NCI-H2029 treated with DMSO at 0.1 percent for 48 hours (cell line): ENCODE data around the gene NUFIP1.
A peak's percentile ranks its signal among the peaks of the same experiment; 100 is the strongest.
"Not testable (repeated sequence)": the region's sequence is repeated elsewhere in the genome, so short reads cannot be mapped to it uniquely, and the experiment has no call there.

Experiments
- DNase-seq: peaks from one replicate; lab custom pipeline; 2025; lab: John Stamatoyannopoulos, UW

NUFIP1 gene

GRCh38 chr13:44919104-44919804 lies 70.0 kb downstream of the NUFIP1 start:
- DNase-seq, result no peak

GRCh38 chr13:44918326-44919103 lies 70.8 kb downstream of the NUFIP1 start:
- no peak for DNase-seq

GRCh38 chr13:44917589-44918325 lies 71.5 kb downstream of the NUFIP1 start:
- DNase-seq, result peak; percentile 66

DNA sequence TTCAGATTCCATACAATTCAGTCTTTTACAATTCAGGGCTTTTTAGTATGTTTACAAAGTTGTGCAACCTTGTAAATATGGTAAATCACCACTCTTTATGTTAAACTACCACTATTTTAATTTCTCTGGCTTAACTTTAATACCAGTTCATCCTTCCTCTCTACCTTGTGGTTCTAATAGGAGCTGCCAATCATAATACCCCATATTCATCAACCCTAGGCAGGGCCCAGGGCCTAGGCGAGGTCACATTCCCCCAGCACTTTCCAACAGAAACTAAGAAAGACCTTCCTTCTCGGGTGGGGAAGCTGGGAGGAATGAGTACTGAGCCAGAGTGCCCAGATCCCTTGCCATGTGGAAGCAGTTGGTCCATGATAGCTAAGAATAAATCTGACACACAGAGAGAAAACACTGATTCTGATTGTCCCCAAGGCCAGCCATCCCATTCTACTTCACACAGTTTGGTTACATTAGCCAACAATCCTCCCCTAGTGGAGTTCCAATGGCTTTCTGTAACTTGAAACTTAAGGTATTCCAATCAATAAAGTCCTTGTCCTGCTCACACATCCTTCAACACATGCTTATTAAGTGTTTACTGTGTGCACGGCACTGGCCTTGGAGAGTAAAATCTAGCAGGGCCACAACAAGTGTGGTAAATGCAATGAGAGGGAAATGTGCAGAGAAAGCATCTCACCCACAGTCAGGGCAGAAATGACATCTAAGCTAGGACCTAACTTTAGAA lies 76.8 kb downstream of the NUFIP1 start:
- DNase-seq, result no peak

DNA sequence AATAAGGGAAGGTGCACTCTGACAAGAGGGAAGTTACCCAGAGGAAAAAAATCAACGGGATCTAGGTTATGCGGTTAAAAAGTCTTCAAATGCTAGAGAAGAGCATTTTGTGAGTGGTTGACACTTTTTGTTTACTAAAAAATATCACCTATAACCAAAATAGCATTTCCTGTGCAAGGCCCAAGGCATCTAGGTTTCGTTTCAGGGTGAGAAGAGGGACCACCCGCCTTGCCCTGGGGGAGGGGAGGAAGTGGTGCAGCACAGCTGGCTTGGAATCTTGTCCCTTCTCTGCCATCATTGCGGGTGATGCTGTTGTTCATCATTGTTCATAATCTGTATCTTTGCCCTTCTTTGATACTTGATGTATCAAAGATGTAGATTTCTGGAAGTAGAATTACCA lies 80.6 kb downstream of the NUFIP1 start:
- DNase-seq, result no peak

GRCh38 chr13:44908266-44908665 lies 81.0 kb downstream of the NUFIP1 start:
- DNase-seq, result no peak

DNA sequence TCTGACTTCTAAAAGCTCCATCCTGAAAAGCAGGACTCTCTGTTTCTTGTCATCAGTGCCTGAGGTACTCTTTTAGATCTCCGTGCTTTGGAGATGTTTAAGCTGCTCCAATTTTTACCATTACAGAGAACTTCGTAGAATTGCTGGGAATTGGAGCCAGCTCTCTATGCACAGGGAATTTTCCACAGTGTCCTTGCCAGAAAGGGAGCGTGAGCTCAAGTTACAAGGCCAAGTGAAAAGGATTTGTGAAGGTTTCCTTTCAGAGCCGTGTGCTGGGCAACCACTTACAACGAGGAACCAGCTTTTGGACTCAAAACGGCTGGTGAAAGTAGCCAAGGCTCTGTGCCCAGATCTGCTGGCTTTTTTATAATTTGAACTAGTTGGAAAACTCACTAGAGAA lies 82.6 kb downstream of the NUFIP1 start:
- no peak for DNase-seq

GRCh38 chr13:44906230-44906629 lies 83.0 kb downstream of the NUFIP1 start:
- no peak for DNase-seq

DNA sequence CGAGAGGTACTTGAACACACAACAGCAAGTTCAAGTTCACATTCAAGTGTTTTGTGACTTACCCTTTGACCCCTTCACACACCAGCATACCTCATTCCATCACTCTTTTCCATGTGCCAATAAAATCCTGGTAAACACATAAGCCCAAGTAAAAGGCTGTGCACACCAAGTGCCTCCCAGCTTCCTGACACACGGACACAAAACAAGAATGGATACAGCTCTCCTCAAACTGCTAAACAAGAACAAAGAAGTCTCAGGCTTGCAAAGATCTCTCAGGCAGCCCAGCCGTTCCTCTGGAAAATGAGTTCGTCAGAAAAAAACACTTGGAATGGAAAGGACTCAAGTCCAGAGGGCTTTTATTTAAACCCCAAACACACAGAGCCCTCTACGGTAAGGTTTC lies 83.7 kb downstream of the NUFIP1 start:
- no peak for DNase-seq

DNA sequence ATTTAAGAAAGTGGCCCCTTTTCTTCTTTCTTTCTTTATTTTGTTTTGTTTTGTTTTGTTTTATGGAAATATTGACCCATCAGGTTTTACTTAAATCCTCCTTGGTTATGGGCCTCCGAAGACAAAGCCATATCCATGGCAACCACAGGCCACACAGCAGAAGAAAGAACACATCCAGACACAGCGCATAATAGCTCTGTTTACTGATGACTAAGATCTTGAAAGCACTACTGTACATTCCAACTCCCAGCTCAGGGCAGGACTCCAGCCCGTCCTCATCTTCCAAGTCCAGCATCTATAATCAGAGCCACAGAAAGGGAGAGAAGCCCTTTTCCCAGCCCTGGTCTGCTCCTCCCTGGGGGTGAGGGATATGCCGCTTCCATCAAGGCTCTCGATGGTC lies 84.3 kb downstream of the NUFIP1 start:
- no peak for DNase-seq

DNA sequence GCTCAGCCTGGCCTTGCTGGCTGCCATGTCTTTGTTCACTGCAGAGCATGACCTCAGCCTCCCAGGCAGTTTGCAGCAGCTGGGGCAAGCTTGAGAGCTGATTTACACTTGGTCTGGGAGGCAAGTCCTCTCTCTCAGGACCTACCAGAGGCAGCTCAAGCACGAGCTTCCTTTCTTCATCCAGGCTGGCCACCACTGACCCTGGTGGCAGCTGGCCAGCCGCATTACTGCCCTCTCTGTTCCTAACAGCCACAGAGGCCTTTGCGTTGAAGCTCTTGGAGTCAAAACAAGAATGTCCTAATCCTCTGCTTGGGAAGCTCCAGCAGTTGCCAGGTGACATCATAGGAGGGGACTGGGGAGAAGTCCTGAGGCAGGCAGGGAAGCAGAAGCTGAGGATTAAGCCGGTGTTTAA lies 85.7 kb downstream of the NUFIP1 start:
- DNase-seq, result no peak

DNA sequence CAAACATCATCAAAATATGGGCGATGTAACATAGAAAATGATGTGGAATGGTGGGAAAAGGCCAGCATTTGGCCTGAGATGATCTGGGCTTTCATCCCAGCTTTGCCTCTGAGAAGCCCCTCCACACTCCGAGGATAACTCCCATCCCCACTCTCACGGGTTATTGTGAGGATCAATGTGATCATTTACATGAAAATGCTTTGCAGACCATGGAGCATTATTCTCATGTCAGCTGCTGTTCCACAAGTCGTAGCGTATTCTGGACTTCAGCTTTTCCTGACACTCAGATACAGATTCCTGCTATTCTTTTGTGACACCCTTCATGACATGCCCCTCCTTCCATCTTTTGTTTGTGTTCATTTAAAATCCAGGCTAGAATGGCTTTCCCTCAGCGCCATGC lies 86.5 kb downstream of the NUFIP1 start:
- DNase-seq, result no peak

DNA sequence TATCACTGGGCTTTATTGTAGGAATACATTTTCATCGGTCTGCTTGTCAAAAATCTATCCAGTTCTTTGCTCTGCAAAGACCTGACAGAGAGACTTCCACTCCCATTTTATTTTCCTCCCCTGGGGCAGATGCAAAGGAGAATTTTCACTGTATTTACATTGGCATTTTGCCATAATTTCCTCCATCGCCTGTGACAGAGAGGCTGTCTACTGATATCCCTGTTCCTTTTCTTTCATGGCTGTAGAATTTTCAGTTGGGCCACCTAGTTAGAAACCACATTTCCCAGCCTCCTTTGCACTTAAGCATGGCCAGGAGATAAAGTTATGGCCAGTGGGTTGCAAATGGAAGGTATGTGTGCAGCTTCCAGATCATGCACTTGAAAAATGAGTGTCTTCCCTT lies 89.3 kb downstream of the NUFIP1 start:
- no peak for DNase-seq

- DNase-seq, result not testable (repeated sequence)
These were observed 91.0 kb downstream of the NUFIP1 start for GRCh38 chr13:44898308-44898707.

DNA sequence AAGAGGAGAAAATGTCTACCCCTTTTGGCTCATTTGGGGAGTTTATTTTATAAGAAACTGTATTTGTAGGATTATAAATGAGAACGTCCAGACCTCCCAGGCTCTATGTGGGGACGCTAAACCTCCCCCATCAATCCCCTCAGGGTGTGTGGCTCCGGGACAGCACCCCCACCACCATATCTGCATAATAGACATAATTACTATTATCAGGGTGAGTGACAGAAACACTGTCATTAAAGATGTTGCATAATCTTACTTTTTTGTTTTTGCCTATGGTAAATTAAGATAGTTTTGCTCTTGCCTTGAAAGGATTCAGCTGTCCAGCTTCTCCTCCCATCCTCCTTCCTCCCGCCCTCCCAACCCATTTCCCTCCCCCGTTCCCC lies 93.3 kb downstream of the NUFIP1 start:
- no peak for DNase-seq

DNA sequence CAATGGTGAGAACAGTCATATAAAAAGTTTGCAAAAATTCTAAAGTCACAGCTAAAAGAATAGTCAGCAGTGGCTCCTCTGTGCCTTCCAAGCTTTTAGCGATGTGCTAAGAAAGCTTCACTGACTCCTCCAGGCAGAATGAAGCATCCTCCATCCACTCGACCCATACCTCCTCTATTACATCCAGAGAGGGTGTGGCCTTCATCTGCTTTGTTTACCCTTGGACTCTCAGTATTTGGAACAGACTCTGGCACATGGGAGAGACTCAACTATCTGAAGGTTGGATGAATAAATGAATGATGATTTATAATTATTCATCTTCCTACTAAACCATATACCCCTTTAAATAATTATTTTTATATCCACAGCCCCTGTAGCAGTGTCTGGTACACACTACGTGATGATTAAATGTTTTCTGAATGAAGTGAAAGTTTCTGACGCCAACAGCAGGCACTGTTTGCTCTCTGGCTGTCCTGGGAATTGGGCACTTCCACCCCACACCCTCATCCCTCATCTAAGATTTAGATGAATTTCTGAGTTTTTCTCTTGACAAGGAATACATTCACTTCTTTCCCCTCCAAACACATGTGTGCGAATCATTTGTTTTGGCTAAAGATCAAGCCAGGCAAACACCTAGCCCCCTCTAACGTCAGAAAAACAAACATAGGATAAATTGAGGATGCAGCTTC lies 93.9 kb downstream of the NUFIP1 start:
- DNase-seq, result no peak

DNA sequence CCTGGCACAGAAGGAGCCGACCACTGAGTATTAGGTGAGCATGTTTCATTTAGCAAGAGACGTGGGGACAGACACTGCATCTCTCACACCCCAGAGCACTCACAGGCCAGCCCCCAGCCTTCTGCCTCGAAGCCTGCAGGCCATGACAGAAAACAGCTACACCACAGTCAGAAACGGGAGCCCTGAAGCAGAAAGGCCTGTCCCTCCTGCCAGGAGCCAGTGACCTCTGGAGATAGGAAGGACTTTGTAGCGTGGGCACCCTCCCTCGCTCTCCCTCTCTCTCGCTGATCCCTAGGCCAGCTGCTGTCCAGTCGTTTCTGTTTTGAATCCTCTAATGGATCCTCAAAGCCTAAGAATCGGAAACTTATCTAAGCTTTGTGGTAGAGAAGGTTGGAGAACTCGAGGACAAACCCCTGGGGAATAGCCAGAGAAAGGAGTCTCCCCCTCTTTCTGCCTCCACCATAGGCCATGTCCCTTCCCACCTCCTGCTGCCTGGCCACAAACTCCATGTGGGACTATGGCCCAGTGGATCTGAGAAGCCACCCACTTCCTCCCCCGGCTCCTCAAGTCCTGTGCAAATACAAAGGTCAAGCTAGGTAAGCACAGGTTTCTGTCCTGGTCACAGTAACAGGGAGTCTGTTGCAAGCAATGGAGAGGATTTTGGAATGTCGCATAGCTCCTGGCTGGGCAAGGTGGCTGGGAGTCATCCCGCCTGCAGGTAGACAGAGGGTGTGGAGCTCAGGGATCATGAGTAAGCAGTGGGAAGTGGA lies 95.1 kb downstream of the NUFIP1 start:
- DNase-seq, result no peak
